Aorta (tissue), 5 donors: ENCODE results near the gene POTEI. TPM values are rescaled to one million over a fixed set of nuclear protein-coding genes. Genes with fewer than 3 reads are reported as not detected.
"Not testable (repeated sequence)": the region's sequence is repeated elsewhere in the genome, so short reads cannot be mapped to it uniquely, and the experiment has no call there.

ENCODE experiments used
- ATAC-seq: fragments of 200-7000 bp; cut with Tn5 transposase; one replicate; pipeline ENCODE4 v1.9.1; 2022; ENCODE audit warnings: moderate library complexity; ENCODE audit not compliant: low FRiP score
- DNase-seq, 2 donors: peaks; one replicate each; pipeline ENCODE4 v3.0.0-alpha.2; 2020
- H3K27ac ChIP-seq, 2 donors: one replicate each; pipeline ENCODE4 v1.5.1; 2013; ENCODE audit warnings: low read length in 2 of 2, mild to moderate bottlenecking in 2 of 2, moderate library complexity in 2 of 2, control low read depth in 1 of 2, inconsistent platforms in 1 of 2, low read depth in 1 of 2
- H3K27me3 ChIP-seq, 2 donors: one replicate each; pipeline ENCODE4 v1.6.1; 2013; ENCODE audit warnings: control low read depth in 1 of 2, low read length in 1 of 2, mild to moderate bottlenecking in 1 of 2, moderate library complexity in 1 of 2; ENCODE audit not compliant: insufficient read depth in 2 of 2, control insufficient read depth in 1 of 2
- H3K36me3 ChIP-seq, 2 donors: one replicate each; pipeline ENCODE4 v1.6.1; 2013; ENCODE audit warnings: control low read depth in 1 of 2, low read length in 1 of 2, mild to moderate bottlenecking in 1 of 2; ENCODE audit not compliant: insufficient read depth in 2 of 2, control insufficient read depth in 1 of 2
- H3K4me1 ChIP-seq, 2 donors: one replicate each; pipeline ENCODE4 v1.6.1; 2013; ENCODE audit warnings: low read length in 2 of 2, control low read depth in 1 of 2, mild to moderate bottlenecking in 1 of 2, moderate library complexity in 1 of 2; ENCODE audit not compliant: insufficient read depth in 2 of 2, control insufficient read depth in 1 of 2
- H3K4me3 ChIP-seq, 2 donors: one replicate each; pipeline ENCODE4 v1.5.1; 2013; ENCODE audit warnings: low read length in 2 of 2, control low read depth in 1 of 2, mild to moderate bottlenecking in 1 of 2
- H3K9me3 ChIP-seq: one replicate; pipeline ENCODE4 v1.6.1; 2013; ENCODE audit warnings: mild to moderate bottlenecking, low read length; ENCODE audit not compliant: control insufficient read depth
- WGBS, 2 donors: extraction: QIAGEN DNeasy Blood & Tissue Kit; methylation state at CpG; one replicate each; pipeline ENCODE4 v1.1.7; 2013; 5-methylcytosine and 5-hydroxymethylcytosine counted together
- intact Hi-C, 2 donors: fragments of 100-400 bp; cut with DNase I; formaldehyde crosslinking; loops; one replicate each; pipeline versions ENCODE4 v1.14.2 to v1.15.0; 2022
- polyA plus RNA-seq, 2 donors: library from polyadenylated mRNA; stranded (reverse); fragments of 200-250 nt; gene quantifications; one replicate each; pipeline ENCODE4 v1.2.3, GENCODE V29; 2013
- total RNA-seq, 2 donors: library from RNA; stranded (reverse); fragmentation: NEBNext Ultra II Directional; extraction: Animal tissue kit (Norgen Biotek cat#: 25700); gene quantifications; one replicate each; pipeline ENCODE4 v1.2.1, GENCODE V29; 2021
- donor health status: healthy with polysubstance abuse.
- donor health status: Bipolar disorder and iron deficiency.
- donor health status: DM: no; HTN: no; CAD: no.
- donor health status: DM: no; HTN: no; CAD: no.
- donor health status: DM: yes; HTN: yes; CAD: no.

POTEI gene
- total and polyA plus RNA-seq, 4 donors: 0.06 to 0.26 TPM; not detected in 2

DNA sequence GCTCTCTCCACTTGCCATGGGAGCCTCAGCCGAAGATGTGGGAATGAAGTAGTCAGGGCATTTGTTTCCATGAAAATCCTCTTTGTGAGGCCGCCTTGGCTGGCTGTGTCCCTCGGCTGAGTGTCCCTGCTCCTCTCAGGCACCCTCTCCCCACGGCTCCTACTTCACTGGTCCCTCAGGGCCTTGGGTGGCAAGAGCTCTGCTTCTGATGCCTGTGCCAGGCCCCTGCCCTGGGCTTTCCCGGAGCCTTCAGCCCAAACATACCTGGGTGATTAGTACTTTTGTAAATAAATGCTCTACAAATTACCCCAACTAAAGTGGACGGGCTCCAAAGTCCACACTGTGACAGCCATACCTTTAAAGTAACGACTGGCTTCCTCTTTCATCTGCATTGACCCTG, 27.5 kb upstream of the POTEI start:
- intact Hi-C loops, H3K27me3 ChIP-seq, H3K27ac ChIP-seq, H3K9me3 ChIP-seq, H3K36me3 ChIP-seq, H3K4me3 ChIP-seq, H3K4me1 ChIP-seq, DNase-seq, ATAC-seq: not testable (repeated sequence)
- WGBS, 2 donors: no CpG with 5 or more reads among the region's 7 CpGs

DNA sequence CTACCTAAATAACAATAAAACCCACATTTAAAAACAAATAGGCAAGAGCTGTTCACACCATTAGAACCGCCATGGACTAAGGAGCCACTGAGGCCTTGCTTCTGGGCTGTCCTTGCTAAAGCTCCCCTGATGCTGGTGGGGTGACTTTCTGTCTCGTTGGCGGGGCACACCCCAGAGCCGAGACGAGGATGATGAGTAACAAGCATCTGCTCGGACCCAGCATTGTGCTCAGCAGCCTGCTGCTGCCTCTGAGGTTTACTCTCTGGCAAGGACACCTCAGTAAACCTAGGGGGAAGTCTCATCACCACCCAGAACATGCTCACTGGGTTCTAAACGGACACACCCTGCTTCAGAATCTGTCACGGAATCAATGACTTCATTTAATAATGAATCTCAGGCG, 22.5 kb upstream of the POTEI start:
- intact Hi-C loops, DNase-seq, H3K4me1 ChIP-seq, H3K9me3 ChIP-seq, H3K27me3 ChIP-seq, ATAC-seq, H3K27ac ChIP-seq, H3K4me3 ChIP-seq, H3K36me3 ChIP-seq: not testable (repeated sequence)
- WGBS, 2 donors: no CpG with 5 or more reads among the region's 9 CpGs

DNA sequence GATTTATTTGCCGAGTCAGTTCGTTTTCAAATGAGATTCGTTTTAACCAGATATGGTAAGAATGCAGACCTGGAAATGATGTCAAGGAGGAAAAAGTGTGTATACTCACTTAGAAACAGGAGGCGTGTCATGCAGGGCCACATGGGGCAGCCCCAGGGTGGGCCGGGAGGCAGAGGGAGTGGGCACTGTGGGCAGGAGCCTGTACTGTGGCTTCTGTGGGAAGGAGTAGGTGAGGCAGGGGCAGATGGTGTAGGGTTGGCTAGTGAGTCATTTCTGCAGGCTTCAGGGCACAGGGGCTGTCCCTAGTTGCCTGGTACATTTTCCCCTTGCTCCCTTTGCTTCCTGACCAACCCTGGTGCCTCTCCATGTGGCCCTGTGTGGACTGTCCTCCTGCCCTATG, 22.1 kb upstream of the POTEI start:
- ATAC-seq, H3K4me3 ChIP-seq, DNase-seq, intact Hi-C loops, H3K36me3 ChIP-seq, H3K27ac ChIP-seq, H3K9me3 ChIP-seq, H3K4me1 ChIP-seq, H3K27me3 ChIP-seq: not testable (repeated sequence)
- no CpG with 5 or more reads among the region's 5 CpGs for WGBS, 2 donors

DNA sequence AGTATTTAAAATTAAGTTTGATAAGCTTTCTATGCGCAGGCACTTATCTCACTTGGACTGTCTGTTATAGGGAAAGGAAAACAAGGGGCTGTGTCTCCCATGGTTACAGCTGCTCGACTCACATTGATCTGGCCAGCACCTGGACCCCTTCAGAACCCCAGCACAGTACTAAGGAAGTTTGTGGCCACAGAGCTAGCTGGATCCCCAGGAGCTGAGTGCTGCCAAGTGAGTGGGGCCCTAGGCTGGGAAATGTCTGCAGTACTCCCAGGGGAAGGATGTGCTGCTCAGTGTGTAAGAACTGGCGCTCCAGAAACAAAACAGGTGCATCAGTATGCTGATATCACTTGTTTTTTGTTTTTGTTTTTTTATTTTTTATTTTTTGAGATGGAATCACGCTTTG, 21.1 kb upstream of the POTEI start:
- not testable (repeated sequence) for ATAC-seq

DNA sequence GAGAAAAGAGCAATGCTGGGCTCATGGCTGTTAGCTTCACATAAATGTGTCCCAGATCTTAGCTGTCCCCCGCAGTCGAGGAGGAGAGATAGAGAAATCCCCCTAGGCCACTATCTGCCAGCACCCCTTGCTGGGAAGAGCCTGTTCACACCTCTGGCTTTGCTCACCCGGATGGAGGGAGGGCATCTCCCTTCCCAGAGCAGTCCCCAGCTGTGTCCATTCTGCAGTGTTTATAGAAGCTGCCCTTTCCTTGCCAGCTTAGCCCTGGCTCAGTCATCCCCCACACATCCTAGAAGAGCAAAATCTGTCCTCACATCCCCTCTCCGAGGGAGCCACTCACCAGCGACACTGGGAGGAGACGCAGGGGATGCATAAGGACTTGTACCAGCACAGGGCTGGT, 20.4 kb upstream of the POTEI start:
- intact Hi-C loops, ATAC-seq: not testable (repeated sequence)

More for the DNA sequence above, 21.1 kb upstream of the POTEI start:
- DNase-seq, H3K9me3 ChIP-seq, H3K36me3 ChIP-seq, intact Hi-C loops, H3K27ac ChIP-seq, H3K4me3 ChIP-seq, H3K4me1 ChIP-seq, H3K27me3 ChIP-seq: not testable (repeated sequence)
- WGBS, 2 donors: no CpG with 5 or more reads among the region's 4 CpGs

DNA sequence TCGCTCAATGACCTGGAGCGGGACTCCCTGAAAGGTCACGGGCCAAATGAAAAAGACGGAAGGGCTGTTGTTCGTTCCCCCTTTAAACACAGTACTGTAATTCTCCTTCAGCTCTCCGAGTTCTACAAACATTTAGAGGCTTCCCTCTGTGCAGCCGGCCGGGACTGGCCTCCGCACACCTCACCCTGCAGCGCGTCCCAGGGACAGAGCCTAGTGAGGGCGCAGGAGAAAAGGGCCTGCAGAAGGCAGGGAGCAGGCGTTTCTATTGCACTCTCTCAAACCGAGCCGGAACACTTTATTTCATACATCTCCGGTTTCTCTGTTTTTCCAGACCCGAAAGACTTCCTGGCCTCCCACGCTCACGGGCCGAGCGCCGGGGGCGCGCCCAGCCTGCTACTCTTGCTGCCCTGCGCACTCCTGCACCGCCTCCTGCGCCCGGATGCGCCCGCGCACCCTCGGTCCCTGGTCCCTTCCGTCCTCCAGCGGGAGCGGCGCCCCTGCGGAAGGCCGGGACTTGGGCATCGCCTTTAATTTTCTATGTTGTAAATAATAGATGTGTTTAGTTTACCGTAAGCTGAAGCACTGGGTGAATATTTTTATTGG, 18.3 kb upstream of the POTEI start:
- H3K27me3 ChIP-seq, DNase-seq, H3K4me3 ChIP-seq, H3K9me3 ChIP-seq, H3K27ac ChIP-seq, H3K4me1 ChIP-seq, H3K36me3 ChIP-seq, intact Hi-C loops: not testable (repeated sequence)
- WGBS, 2 donors: no CpG with 5 or more reads among the region's 40 CpGs
- ATAC-seq: peak; percentile 41

More for the DNA sequence above, 20.4 kb upstream of the POTEI start:
- H3K4me1 ChIP-seq, H3K36me3 ChIP-seq, H3K4me3 ChIP-seq, H3K27ac ChIP-seq, H3K9me3 ChIP-seq, DNase-seq, H3K27me3 ChIP-seq: not testable (repeated sequence)
- WGBS, 2 donors: no CpG with 5 or more reads among the region's 6 CpGs

DNA sequence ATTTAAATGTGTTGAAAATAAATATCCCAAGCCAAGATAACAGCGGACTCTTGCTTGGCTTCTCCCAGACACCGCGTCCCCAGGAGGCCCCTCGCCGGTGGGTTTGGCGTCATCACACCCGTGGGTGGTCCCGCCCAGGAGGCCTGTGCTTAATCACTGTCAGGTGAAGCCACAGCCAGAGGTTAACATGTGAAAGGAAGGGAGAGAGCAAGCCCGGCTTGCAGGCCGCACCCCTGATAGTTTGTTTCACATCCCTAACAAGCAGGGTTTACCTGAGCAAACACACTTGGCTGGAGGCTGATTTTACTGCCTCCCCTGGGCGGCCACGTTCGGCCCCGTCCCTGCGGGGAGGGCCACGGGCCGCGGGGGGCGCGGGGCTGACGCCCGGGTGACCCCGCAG, 13.3 kb upstream of the POTEI start:
- H3K4me1 ChIP-seq, DNase-seq, H3K27me3 ChIP-seq, H3K27ac ChIP-seq, H3K4me3 ChIP-seq, H3K36me3 ChIP-seq, H3K9me3 ChIP-seq, intact Hi-C loops, ATAC-seq: not testable (repeated sequence)
- no CpG with 5 or more reads among the region's 23 CpGs for WGBS, 2 donors

DNA sequence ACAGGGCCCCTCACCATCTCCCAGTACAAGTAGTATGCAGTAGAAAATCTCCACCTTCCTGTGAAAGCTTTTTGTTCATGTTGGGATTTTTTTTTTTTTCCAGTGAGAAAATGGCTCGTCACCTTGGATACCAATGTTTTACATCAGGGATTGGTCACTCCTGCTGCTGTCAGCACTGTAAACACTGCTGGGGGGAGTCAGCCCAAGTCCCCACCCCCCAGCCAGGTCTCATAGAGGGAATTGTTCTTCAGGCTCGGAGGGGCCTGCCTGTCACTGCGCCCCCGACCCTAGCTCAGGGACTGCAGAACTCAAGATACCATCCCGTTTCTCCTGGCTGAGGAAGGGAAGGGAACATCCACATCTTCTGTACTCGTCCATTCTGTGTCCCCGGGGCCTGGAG, 11.9 kb upstream of the POTEI start, which contains the start of gene CFC1B:
TSS of gene CFC1B (plus strand) at position 231 of the 400 bp plus-strand sequence. CDS start 263 bp downstream, outside the sequence.
- H3K27ac ChIP-seq, DNase-seq, H3K9me3 ChIP-seq, H3K4me3 ChIP-seq, ATAC-seq, H3K27me3 ChIP-seq, H3K36me3 ChIP-seq, H3K4me1 ChIP-seq, intact Hi-C loops: not testable (repeated sequence)
- no CpG with 5 or more reads among the region's 7 CpGs for WGBS, 2 donors

DNA sequence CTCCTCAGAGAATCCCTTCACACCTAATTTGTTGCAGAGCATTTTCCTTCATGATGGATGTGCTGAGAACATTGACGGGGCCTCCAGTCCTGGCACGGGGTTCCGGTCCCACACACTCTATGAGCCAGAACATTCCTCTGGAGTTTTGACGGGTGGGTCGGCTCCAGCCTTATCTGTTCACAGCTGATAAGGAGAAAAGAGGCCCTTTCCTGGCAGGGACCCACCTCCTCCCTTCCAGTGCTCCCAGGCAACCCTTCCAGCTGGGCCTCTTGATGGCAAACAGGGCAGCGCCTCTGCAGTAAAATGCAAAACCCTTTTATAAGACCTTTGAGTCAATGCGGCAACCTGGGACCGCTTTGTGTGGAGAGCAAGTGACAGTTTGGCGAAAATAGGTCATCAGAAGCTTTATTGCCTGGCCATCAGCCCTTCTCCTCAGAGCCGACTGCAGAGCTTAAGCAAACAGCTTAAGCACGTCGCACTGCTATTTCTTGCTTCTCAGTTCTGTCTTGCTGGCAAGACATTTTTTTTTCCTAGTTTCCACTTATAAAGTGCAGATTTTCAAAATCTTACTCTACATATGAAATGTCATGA, 9.5 kb upstream of the POTEI start:
- H3K27me3 ChIP-seq, intact Hi-C loops, H3K27ac ChIP-seq, H3K4me1 ChIP-seq, H3K4me3 ChIP-seq, H3K36me3 ChIP-seq, DNase-seq, H3K9me3 ChIP-seq: not testable (repeated sequence)
- ATAC-seq: peak; percentile 59
- WGBS, 2 donors: no CpG with 5 or more reads among the region's 12 CpGs
